GM12874 (cell line): ENCODE results near the gene CPNE5.

Experiments used
- CTCF ChIP-seq: IDR thresholded peaks from 2 replicates; pipeline ENCODE4 v1.5.1; 2011; ENCODE audit warnings: low read depth, mild to moderate bottlenecking, control low read depth, low read length, moderate library complexity; ENCODE audit not compliant: insufficient read depth

CPNE5 gene

GRCh38 chr6:36698196-36698595 is 141.0 kb downstream of the CPNE5 start:
- TF ChIP-seq CTCF, result no peak

DNA sequence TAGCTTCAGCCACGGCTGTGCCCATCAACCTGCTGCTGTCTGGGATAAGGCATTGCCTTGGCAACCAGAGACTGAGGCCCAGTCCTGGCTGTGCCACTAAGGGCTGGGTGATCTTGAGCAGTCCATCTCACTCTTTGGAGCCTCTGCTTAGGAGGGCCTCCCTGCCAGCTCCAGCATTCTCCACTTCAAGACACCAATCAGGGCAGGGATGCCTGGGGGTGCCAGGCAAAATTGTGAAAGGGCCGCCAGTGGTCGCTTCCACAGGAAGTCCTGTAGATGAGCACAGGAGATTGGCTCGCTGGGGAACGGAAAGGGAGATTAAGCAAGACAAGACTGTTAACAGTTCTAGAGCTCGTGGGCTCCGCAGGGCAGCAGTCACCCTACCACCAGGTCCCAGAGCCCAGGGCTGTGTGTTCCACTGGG is 141.8 kb downstream of the CPNE5 start, which contains the start of gene RAB44:
TSS of gene RAB44 (plus strand) at position 346 of the 423 bp plus-strand sequence. CDS start 6,410 bp downstream, outside the sequence.
- no peak for TF ChIP-seq CTCF

GRCh38 chr6:36695414-36695813 is 143.8 kb downstream of the CPNE5 start:
- TF ChIP-seq CTCF, result no peak

DNA sequence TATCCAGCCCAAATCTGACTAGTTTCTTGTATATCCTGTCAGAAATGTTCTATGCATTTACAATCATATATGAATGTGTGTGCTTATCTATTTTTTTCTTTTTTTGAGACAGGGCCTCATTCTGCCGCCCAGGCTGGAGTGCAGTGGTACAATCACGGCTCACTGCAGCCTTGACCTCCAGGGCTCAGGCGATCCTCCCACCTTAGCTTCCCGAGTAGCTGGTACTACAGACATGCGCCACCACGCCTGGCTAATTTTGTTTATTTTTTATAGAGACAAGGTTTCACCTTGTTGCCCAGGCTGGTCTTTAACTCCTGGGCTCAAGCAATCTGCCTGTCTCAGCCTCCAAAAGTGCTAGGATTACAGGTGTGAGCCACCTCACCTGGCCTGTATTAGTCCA is 144.6 kb downstream of the CPNE5 start:
- TF ChIP-seq CTCF, result no peak

DNA sequence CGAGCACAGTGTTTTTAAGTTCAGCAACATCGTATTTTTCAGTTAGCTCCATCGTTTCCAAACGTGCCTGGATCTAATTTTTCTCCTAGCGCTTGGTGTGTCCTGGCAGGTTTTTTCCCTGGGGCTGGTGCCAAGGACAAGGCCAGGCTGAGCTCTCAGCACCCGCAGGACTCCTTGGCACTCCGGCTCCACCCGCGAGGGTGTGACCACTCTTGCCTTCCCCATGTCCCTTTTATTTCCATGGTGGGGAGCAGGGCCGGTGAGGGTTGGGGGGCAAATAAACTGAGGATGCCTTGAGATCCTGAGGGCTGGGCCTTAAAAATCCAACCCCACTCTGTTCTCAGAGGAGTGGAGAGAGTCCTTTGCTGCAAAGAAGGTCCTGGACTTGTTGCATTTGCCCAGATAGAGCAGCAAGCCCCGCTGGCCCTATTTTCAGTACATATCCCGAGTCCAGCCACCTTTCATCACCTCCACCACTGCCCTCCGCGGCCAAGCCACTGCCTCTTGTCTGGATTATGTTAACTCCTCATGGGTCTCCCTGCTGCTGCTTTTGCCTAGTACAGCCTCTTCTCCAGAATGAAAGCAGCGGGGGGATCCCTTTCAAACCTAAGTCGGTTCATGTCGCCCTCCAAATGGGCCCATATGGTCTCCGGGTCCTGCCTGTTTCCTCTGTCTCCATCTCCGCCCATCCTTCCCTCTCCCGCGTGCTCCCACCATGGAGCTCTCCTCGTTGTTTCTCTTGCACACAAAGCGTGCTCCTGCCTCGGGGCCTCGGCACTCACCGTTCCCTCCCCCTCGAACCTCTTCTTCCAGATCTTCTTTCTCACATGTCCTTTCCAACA is 146.2 kb downstream of the CPNE5 start:
- TF ChIP-seq CTCF, result no peak

DNA sequence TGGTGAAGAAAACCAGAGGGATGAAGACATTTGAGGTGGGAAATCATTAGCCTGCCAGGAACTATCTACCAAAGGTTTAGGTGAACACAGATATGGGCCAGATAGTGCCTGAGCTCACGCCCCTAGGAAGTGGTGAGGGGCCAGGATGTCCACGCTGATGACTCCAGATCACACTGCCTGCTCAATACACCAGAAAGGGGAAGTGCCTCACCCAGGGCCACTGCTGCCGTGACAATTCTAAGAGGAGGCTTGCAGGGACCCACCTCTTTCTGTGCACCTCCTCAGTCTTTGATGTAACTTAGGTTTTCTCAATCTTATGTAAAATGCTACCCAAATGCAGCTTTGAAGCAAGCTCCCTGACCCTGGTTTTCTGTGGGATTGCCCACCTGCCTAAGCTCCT is 147.0 kb downstream of the CPNE5 start:
- TF ChIP-seq CTCF, result no peak

DNA sequence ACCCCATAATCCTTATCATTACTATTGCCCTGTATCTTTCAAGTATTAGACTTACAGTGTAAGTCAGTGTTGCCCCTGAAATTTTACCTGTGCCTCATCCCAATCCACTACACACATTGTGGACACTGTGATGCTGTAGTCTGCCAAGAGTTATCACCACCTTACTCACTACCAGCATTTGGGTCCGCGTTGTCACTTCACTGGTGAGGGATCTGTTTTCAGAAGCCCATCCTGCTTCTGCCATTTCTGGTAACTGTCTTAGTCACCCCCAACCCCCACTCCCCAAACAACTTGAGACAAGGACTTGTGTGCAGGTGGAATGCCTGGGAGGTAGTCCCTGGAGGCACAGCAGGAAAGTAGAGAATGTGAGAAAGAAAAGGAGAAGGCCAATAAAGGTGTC is 147.6 kb downstream of the CPNE5 start:
- TF ChIP-seq CTCF, result no peak
